ENCODE results near the gene CAPN13.

DNA sequence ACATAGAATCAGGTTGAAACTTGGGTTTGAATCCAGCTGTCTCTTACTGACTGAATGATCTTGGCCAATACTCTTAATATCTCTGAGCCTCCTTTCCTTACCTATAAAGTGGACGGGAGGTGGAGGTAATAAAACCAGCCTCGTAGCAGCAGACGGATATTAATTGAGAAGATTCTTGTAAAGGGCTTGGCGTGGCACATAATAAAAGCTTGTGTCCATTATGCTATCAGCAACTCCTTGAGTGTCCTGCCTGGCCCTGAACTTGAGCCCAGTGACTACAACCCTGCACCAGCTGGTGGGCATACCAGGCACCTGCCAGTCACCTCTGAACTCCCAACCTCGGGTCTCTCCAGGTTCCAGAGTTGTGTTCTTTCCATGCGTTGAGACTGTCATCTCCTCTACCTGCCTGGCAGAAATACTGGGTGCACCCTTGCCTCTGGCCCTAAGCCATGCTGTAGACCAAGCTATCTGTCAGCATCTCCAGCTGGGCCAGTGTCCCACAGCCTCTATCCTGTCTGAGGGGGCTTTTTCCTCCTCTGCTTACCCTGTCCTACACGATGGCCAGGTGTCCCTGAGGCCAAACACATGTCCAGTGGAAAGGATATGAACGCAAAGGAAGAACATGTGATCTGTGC is 9.7 kb downstream of the CAPN13 start:
- TF ChIP-seq JUNB (IDR thresholded peaks at IDR 0.05; ENCODE audit: unreplicated experiment): no peak
- TF ChIP-seq, protein P1, sequence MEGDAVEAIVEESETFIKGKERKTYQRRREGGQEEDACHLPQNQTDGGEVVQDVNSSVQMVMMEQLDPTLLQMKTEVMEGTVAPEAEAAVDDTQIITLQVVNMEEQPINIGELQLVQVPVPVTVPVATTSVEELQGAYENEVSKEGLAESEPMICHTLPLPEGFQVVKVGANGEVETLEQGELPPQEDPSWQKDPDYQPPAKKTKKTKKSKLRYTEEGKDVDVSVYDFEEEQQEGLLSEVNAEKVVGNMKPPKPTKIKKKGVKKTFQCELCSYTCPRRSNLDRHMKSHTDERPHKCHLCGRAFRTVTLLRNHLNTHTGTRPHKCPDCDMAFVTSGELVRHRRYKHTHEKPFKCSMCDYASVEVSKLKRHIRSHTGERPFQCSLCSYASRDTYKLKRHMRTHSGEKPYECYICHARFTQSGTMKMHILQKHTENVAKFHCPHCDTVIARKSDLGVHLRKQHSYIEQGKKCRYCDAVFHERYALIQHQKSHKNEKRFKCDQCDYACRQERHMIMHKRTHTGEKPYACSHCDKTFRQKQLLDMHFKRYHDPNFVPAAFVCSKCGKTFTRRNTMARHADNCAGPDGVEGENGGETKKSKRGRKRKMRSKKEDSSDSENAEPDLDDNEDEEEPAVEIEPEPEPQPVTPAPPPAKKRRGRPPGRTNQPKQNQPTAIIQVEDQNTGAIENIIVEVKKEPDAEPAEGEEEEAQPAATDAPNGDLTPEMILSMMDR (conservative IDR thresholded peaks at IDR 0.05; ENCODE audit: low read depth in 2 of 2): no peak
- no peak for TF ChIP-seq ZNF114 (CRISPR knock-in tag; IDR thresholded peaks at IDR 0.05)
- TF ChIP-seq EZH2 (IDR thresholded peaks at IDR 0.05; ENCODE audit: low read depth, unreplicated experiment): no peak
- TF ChIP-seq, protein P2, sequence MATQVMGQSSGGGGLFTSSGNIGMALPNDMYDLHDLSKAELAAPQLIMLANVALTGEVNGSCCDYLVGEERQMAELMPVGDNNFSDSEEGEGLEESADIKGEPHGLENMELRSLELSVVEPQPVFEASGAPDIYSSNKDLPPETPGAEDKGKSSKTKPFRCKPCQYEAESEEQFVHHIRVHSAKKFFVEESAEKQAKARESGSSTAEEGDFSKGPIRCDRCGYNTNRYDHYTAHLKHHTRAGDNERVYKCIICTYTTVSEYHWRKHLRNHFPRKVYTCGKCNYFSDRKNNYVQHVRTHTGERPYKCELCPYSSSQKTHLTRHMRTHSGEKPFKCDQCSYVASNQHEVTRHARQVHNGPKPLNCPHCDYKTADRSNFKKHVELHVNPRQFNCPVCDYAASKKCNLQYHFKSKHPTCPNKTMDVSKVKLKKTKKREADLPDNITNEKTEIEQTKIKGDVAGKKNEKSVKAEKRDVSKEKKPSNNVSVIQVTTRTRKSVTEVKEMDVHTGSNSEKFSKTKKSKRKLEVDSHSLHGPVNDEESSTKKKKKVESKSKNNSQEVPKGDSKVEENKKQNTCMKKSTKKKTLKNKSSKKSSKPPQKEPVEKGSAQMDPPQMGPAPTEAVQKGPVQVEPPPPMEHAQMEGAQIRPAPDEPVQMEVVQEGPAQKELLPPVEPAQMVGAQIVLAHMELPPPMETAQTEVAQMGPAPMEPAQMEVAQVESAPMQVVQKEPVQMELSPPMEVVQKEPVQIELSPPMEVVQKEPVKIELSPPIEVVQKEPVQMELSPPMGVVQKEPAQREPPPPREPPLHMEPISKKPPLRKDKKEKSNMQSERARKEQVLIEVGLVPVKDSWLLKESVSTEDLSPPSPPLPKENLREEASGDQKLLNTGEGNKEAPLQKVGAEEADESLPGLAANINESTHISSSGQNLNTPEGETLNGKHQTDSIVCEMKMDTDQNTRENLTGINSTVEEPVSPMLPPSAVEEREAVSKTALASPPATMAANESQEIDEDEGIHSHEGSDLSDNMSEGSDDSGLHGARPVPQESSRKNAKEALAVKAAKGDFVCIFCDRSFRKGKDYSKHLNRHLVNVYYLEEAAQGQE (IDR thresholded peaks at IDR 0.05; ENCODE audit: unreplicated experiment): no peak
- TF ChIP-seq POLR2AphosphoS5 (IDR thresholded peaks at IDR 0.05; ENCODE audit: low read depth): no peak
